Activated naive CD4-positive, alpha-beta T cell (primary cell): Measurements from ENCODE around the gene ZXDC.

ENCODE experiments used
- DNase-seq, 4 experiments: peaks; one replicate each; lab custom pipeline; 2025; lab: John Stamatoyannopoulos, UW

The ZXDC gene

DNA sequence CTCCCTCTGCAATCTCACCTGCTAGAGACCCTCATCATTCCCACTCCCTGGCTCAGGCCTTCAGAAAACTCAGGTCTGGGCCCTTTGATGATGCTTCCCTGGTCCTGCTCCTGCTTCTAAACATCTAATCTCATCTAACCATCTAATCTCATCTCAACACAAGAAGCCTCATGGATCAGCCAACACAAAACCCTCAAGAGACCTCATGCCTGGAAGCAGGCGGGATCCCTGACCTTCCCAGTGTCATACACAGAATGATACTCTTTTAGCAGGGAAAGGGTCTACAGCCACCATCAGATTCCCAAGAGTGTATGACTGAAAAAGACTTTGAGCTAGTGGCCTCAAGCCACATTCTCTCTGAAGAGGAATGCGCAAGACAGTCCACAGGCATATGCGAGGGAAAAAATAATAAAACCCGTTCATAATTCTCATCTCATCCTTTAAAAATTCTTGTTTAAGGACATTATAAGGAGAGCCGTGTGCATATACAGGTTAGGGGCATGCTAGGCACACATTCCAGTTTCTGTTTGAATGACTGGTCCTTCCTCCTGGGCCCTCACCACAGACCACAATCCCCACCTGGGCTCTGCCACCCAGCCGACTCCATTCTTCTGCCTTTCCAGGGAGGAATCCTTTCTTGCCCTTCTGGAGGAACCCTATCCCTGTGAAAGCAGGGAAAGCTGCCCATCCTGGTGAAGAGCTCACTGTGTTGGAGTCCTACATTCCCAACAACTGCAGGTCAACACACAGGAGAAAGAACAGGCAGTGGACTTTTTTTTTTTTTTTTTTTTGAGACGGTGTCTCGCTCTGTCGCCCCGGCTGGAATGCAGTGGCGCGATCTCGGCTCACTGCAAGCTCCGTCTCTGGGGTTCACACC is 2.2 kb downstream of the ZXDC start:
- DNase-seq, result no peak

DNA sequence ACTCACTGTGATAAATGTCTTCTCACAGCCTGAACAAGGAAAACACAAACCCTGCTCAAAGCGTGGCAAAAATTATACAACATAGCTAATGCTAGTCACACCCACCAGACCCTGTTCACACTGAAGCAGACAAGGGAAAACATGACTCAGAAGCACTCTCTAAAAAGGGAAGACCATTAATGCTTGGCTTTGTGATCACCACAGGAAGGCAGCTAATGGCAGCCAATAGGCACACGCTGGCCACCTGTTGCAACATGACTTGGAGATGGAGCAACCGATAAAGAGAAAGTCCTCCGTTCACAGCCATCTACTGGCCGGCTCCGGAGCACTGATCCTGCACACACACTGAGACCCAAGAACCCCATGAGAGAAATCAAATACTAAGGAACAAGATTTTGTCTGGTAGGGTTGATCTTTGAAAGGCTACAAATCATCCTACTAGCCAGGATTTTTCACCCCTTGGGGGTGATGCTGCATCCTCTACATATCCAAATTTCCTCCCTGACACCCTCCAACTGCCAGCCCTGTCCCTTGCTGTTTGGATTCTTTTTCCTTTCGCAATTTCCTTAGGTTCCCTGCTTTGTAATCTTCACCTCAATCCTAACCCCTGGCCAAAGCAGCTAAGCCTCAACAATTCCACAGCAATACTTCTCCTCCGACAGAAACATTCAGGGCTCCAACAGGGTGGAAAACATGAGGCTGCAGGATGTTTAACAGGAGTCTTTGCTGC is 3.2 kb downstream of the ZXDC start:
- no peak for DNase-seq

DNA sequence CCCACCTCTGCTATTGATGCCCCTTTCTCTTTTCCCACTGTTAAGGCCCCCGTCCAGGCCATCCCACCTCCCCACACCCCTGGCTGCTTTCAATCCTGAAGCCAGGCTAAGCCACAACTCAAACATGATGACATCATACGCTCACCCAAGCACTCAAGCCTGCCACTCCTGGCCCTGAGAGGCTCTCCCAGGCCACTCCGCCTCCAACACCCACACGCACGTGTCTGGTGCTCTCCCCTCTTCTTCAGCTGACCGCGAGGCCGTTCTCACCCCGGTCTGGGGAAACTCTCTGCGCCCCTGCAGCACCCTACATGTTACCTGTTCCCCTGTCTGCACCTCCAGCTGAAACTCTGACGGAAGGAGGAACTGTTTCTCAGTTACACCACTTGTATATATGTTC is 6.2 kb downstream of the ZXDC start:
- no peak for DNase-seq

DNA sequence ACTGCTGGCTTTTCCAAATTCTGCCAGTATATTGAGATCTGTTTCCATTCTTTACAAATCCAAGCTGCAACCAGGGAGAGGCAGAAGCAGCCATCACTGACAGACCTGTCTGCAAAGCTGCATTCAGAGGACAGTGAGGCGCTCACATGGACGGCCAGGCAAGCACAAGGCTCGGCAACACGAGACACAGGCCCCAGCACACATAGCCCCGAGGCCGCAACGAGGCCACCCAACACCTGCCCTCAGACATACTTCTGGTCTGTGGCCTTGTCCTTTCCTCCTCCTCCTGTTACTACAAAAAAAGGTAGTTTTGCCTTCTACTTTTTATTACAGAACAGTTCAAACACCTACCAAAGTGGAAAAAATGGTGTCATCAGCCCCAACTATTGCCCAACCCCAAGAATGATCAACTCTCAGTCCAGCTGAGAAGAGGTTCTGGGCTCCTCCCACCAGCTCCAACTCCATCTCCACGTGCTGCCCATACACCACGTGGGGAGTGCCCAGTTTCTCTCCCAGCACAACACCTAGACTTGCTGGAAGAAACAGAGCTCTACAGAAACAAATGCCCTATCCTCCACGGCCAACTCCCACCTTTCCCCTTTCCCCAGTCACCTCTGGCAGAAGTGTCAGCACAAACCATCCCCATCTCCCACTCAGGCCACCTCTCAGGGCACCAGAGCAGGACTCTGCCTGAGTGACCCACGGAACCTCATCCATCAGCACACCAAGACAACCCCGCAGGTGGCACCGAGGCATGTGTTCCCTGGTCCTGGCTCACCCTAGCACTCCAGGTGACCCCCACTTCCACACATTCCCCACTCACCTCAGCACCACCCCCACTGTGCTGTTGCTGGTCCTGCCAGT is 7.4 kb downstream of the ZXDC start:
- no peak for DNase-seq

DNA sequence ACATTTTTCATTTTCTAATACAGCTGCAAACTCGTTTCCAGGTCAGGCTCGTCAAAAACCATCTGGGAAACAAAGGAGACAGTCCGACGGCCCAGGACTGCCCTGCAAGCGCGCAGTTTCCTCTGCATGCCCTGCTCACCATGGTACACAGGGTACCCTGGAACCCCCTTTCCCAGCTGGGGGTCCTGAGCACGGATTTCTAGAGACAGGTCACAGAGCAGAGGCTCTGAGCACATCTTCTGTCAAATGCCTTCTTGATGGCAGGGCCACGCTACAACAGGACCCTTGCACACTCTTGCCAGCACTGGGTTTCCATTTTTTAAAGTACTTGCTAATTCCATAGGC is 8.1 kb downstream of the ZXDC start:
- DNase-seq, result no peak

DNA sequence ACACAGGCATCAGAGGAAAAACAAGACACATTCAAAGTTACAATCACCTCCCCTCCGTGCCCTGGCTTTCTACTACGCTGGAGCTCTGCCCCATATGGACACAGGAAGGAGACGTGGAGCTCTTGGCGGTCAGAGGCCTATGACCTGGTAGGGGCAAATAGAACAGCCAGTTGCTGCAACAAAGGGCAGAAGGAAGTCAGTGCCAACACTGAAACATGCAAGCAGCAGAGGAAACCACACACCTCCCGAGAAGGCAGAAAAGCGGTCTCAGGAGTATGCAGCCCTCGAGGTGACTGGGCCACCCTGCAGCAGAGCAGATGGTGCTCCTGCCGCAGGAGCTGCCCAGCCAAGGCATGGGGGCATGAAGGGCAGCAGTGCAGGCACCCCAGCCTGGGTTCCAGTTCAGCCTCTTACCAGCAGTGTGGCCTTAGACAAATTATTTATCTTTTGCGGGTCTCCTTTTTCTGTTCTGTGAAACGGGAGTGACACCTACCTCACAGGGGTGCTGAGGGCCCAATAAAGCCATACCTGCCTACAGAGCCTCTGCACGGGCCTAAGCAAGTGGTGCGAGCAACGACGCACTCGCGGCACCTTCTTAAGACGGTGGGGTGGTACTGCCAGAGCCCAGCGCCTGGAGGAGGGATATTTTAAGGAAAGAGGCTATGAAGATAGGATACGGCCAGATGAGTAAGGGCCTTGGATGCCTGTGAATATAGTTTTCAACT is 8.6 kb downstream of the ZXDC start:
- DNase-seq, result no peak

DNA sequence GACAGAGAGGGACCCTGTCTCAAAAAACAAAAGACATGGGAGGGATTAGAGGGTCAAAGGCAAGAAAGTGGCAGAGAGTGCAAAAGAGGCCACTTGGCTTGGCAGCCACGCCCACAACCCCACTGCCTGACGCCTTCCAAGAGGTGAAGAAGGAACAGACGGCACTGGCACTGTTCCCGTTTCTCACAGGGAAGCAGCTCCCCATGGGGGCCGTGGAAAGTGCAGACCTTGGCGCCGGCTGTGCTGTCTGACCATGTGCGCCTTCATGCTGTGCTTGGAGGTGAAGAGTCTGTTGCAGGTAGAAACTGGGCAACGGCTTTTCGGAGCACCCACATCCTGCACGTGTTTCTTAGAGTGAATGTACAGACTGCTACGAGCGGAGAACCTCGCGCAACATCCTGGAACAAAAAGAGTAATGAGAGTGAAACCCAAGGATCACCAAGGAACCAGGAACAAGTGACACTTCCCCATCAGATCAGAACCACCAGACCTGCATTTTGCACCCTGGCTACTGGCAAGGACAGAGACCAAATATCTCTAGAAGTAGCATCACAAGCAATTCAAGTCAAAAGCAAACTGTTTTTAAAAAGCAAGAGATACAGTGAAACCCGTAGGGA is 9.7 kb downstream of the ZXDC start:
- DNase-seq, result no peak

DNA sequence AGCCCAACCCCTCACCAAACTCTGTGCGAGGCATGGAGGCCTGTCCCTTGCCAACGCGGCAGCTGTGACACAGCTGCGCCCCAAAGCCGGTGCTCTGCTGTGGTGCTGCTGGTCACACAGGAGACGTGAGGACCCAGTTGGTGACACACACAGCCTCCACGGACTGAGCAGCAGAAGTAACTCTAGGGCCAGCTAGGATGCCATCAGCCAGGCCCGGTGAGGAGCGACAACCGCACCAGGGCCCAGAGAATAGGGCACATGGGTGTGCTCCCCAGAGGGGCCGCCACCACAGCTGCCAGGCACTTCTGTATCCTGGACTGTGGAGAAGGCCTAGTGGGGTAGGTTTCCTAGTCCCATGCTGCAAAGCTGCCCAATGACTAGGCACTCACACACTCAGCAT is 10.7 kb downstream of the ZXDC start:
- DNase-seq, result no peak

DNA sequence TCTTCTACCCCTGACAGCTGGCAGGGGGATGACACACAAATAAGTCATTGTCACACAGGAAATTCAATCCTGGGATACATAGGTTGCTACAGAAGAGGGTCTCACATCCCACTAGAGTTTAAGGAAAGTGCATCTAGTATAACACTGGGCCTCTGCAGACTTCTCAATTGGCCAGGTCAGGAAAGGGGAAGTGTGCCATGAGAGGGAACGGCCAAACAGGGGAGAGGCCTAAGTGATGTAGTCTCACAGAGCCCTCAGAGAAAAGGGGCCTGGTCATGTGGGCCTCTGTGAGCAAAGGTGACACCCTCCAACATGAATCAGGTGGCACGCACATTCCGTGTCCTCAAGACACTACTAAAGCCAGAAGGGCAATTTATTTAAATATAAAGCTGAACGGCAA is 11.2 kb downstream of the ZXDC start:
- DNase-seq, result no peak

DNA sequence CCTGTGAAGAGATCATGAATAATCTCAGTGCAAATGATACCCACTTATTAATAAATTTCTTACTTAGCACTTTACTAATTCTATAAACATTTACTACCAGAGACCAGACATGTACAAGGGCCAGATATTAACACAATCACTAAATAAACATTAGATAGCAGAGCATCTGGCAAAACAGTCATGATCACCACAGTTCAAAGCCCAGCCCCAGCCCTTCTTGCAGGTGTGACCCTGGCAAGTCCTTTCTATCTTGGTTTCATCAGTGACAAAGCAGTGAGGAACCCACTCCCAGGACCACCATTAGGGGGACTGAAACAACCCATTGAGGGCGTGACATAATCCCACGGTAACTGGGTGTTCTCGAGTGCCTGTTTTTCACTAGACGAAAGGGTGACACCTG is 11.6 kb downstream of the ZXDC start:
- no peak for DNase-seq

DNA sequence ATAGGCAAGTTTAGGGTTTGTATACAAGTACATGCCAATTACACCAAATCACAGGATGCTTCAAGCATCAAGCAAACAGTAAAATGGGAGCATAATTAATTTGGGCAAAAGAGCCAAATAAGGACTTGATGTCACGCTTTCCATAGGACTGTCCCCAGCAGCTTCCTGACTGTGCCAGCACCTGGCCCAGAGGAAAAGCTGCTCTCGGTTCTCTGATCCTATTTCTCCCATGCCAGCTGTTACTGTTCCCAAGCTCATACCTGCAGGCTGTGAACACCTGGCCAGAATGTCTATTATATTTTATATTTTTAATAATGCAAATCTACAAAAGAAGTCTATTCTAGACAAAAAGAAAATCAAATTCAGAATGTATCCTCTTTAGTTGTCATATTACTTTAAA is 12.2 kb downstream of the ZXDC start:
- DNase-seq, result no peak

DNA sequence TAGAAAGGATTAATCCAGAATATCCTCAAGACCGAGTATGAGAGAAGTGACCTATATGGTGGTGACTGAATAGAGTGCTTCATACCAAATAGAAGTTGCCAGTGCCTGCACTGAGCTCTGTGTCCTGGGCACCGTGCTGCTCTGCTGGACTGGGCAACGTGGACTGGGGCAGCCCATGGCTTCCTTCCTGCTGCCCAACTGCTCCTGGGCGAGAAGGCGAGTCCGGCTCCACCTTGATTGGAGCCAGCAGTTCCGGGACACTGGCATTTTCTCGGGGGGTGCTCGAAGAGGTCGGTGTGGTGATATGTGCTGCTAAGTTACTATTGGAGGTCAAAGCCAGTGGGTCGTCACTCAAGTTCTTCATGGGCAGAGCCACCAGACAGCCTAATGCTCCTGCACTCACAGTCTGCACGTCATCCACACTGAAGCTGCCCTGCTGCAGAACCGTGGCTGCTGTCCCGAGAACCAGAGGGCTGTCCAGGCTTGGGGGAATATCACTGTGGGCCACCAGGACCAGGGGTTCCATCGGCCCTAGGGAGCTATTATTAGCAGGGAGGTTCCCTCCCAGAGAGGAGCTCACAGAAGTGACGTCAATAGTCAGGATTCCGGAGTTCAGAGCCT is 14.1 kb downstream of the ZXDC start:
- DNase-seq, result no peak

DNA sequence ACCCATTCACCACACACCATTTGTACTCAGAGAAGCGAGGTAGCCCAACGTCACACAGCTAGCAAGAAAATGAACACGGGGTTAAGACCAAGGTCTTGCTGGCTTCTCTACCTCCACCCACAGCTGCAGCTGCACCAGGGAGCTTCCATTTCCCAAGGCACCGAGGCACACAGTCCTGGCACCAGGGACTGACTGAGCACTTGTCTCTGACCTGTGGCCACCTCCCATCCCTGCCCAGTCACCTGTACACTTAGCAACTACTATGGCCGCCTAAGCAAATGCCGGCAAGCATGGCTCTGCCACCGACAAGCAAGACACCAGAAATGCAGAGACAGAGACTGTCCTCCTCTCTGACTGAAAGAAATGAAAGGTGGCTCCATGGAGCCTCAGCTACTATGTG is 15.3 kb downstream of the ZXDC start:
- no peak for DNase-seq

DNA sequence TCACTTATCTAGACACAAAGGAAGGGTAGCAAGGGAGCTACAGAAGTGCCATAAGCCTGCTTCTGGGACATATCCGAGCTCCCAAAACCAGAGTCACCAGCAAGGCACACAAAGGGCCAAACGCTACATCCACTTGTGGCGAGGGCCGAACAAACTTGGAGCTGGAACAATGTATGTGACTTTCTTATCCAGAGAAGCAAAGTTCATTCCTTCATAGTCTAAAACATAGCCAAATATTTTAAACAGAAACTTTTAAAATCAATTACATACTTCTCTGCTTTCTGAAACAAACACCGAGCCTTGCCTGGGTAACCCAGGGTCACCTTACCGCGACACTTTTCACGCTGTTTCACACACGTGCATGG is 15.9 kb downstream of the ZXDC start:
- no peak for DNase-seq

DNA sequence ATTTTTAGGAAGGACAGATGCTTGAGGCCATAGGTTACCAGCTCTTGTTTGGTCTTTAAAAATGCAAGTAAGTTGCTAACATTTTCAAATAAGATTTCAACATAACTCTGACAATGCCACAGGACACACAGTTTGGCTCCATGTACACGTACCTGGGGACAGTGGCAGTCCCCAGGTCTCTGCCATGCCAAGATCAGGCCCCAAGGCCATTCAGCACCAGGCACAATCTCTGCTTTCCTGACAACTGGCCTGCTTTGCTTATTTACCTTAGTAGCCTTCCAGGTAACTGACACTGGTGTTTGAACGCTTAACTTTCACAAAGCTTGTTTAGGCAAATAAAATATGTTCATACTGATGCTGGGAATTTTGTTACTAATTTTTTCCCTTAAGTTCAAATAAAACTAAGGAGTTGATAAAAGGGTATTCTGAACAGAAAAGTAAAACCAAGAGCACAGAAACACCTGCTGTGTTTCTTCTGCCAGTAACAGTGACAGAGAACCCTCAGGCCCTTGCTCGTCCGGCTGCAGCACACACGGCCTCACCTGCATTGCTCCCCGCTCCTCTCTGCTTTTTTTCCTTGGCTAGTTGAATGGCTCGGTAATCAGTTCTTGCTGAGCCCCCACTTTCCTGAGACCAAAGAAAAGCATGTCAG is 16.5 kb downstream of the ZXDC start:
- DNase-seq, result no peak

DNA sequence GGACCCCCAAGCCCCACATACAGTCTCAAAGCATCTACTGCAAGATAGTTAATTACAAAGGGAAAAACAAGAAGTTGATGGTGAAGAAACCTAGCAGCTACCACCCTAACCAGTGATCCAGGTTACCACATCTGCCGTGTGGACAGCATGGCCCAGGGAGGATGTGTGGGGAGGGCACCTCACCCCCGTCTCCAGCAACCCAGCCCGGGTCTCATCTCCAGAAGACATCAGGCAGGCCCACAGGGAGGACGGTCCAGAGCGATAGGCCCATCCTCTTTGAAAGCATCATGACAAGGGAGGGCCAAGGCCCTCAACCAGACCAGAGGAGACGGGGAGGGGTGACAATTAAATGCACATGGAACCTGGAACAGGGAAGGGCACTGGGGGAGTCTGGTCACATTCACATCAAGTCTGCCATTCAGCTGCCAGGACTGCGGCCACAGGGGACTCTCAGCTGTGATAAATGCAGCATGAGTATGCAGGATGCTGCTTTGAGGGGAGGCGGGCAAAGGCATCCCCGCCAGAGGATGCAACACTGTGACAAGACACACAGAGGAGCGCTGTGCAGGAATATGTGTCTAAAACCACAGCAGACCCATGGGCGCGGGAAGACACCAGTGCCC is 18.8 kb downstream of the ZXDC start:
- no peak for DNase-seq

DNA sequence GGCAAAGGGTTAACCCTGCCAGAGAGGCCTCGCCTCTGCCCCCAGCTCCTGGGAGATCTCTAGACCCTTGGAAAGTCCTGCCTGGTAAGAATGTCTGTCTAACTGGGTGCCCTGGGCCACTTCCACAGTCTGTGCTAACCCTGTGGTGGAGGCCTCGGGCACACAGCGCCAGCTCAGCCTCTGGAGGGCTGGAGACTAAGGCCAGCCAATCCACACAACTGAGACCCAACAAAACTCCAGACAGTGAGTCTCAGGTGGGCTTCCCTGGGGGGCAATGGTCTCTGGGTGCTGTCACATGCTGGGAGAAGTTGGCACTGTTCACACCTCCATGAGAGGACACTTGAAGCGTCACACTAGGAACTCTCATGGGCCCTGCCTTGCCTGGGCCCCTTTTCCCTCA is 19.5 kb downstream of the ZXDC start:
- DNase-seq, result no peak

DNA sequence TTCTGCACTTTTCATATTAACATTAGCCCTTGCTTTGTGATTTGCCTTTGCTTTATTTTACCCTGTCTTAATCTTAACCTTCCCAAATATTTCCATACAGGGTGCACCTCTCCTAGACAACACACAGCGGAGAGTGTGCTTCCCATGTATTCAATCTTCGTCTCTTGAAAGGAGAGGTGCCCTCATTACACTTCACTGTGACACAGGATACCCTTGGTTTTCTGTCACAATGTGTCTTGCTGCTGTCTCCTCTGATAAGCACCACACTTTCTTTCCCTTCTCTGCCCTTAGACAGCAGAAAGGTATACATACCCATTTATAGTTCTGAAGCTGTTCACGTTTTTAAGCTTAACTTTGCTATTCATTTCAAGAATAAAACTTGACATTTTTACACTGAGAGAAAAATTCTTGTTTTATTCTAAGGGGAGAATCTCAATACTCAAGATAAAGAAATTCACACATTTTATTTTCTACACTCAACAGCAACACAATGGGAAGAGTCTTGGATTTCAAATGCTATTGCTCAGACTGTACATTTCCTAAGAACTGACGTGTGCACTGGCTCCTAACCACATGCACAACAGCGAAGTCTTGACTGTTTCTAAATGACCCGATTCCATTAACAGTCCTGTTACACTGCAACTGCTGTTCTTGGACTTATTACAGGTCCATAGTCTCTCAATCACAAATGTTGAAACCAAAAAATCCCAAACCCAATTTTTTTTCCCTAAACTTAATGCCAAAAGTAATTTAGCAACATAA is 21.1 kb downstream of the ZXDC start:
- no peak for DNase-seq

DNA sequence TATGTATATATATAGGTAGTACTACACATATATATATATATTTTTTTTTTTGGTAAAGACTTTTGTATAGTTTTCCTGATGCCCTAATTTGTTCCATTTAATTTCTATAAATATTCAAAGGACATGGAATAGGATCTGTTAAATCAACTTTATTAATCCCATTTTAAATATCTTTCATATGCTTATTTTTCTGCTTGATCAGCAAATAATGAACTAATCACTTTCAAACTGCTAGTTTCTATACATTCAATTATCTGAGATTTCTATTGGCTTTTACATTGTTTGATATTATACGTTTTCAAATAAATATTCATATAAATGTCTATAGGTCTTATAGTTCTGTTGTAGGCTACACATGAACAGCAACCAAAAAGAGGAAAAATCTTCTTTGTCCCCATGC is 21.7 kb downstream of the ZXDC start:
- DNase-seq, result no peak
